Transverse colon (tissue), 4 donors: ENCODE data around the gene MON1A.

Source experiments
- EP300 ChIP-seq: sonication (generic); formaldehyde crosslinking; IDR thresholded peaks from one replicate; pipeline ENCODE4 v1.6.1; 2017; ENCODE audit warnings: antibody characterized with exemption, low read depth
- POLR2A ChIP-seq: fragments of 450-650 bp; IDR thresholded peaks from one replicate; pipeline ENCODE4 v1.6.1; 2016; ENCODE audit warnings: antibody characterized with exemption, mild to moderate bottlenecking, moderate library complexity
- POLR2AphosphoS5 ChIP-seq, 3 donors: sonication (generic); formaldehyde crosslinking; IDR thresholded peaks; one replicate each; pipeline ENCODE4 v1.6.1; 2016; ENCODE audit warnings: antibody characterized with exemption in 3 of 3
- TF ChIP-seq, protein P1 (sequence below), 5 experiments: fragments of 200-600 bp in 3 of 5; fragments of 450-650 bp in 2 of 5; sonication (generic) in 3 of 5; IDR thresholded peaks; 1 replicate in 2 of 5; 2 replicates in 3 of 5; pipeline ENCODE4 v1.5.1; 2016 to 2017; ENCODE audit warnings: antibody characterized with exemption in 5 of 5, inconsistent platforms in 3 of 5, mild to moderate bottlenecking in 2 of 5, moderate library complexity in 1 of 5

DNA sequence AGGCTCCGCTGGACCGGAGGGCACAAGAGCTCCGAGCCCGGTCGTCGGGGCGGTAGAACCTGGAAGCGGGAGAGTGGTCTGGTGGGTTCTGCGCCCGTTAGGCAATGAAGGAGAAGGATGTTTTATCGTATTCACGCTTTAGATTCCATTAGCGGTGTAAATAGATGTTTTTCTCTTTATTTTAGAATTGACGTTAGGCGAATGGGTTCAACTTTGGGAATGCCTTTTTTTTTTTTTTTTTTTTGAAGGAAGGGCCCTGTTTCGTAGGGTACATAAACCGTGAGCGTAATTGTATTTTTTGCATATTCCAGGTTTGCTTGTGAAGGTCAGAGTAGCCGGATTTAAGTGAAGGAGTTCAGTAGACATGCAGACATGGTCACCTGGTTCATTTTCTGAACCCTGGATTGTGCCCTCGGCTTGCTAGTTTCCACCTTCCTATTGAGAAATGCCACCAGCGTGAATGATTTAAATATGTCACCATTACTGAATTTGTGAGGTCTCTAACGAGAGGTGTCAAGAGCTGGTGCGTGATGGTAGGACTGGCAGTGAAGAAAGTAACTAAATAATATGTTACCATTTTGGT lies 11.1 kb upstream of the MON1A start:
- TF ChIP-seq POLR2A (no peak), POLR2AphosphoS5 (IDR thresholded peaks at IDR 0.05) (no peak), EP300 (no peak)
- TF ChIP-seq, protein P1, sequence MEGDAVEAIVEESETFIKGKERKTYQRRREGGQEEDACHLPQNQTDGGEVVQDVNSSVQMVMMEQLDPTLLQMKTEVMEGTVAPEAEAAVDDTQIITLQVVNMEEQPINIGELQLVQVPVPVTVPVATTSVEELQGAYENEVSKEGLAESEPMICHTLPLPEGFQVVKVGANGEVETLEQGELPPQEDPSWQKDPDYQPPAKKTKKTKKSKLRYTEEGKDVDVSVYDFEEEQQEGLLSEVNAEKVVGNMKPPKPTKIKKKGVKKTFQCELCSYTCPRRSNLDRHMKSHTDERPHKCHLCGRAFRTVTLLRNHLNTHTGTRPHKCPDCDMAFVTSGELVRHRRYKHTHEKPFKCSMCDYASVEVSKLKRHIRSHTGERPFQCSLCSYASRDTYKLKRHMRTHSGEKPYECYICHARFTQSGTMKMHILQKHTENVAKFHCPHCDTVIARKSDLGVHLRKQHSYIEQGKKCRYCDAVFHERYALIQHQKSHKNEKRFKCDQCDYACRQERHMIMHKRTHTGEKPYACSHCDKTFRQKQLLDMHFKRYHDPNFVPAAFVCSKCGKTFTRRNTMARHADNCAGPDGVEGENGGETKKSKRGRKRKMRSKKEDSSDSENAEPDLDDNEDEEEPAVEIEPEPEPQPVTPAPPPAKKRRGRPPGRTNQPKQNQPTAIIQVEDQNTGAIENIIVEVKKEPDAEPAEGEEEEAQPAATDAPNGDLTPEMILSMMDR (IDR thresholded peaks at IDR 0.05), result no peak
